Kidney (tissue), 14 donors: ENCODE measurements around the gene SF3A2. TPM values are rescaled to one million over a fixed set of nuclear protein-coding genes. Genes with fewer than 3 reads are reported as not detected.

ENCODE experiments used
- DNase-seq, 5 donors: peaks; one replicate each; pipeline ENCODE4 v3.0.0-alpha.2; 2013 to 2020
- FAIRE-seq: peaks from 2 replicates; lab custom pipeline; 2012; peaks lifted over from hg19 to GRCh38; lab: Jason Lieb, UNC
- H3K27ac ChIP-seq, 2 donors: one replicate each; pipeline ENCODE4 v1.7.0; 2013; ENCODE audit warnings: low read depth in 2 of 2, low read length in 2 of 2, inconsistent platforms in 1 of 2
- H3K27me3 ChIP-seq: one replicate; pipeline ENCODE4 v1.7.1; 2013; ENCODE audit warnings: low read length, inconsistent platforms; ENCODE audit not compliant: control insufficient read depth, insufficient read depth
- H3K36me3 ChIP-seq, 3 donors: one replicate each; pipeline versions ENCODE4 v1.7.0 to v1.7.1; 2013; ENCODE audit warnings: low read length in 3 of 3, control low read depth in 1 of 3, inconsistent platforms in 1 of 3; ENCODE audit not compliant: insufficient read depth in 3 of 3, control insufficient read depth in 2 of 3
- H3K4me1 ChIP-seq, 3 donors: one replicate each; pipeline versions ENCODE4 v1.7.0 to v1.7.1; 2013; ENCODE audit warnings: low read length in 3 of 3, inconsistent platforms in 1 of 3, low read depth in 1 of 3; ENCODE audit not compliant: control insufficient read depth in 2 of 3, insufficient read depth in 2 of 3
- H3K4me3 ChIP-seq, 3 donors: one replicate each; pipeline versions ENCODE4 v1.7.0 to v1.8.1; 2013; ENCODE audit warnings: low read length in 3 of 3, control low read depth in 1 of 3, inconsistent platforms in 1 of 3
- H3K9ac ChIP-seq, 3 donors: one replicate each; pipeline versions ENCODE4 v1.7.0 to v1.7.1; 2013; ENCODE audit warnings: low read length in 3 of 3, control low read depth in 1 of 3, inconsistent platforms in 1 of 3
- H3K9me3 ChIP-seq, 3 donors: one replicate each; pipeline versions ENCODE4 v1.7.0 to v1.7.1; 2013; ENCODE audit warnings: low read length in 3 of 3, control low read depth in 1 of 3, inconsistent platforms in 1 of 3; ENCODE audit not compliant: control insufficient read depth in 2 of 3, insufficient read depth in 1 of 3
- intact Hi-C: fragments of 100-400 bp; cut with DNase I; formaldehyde crosslinking; loops from one replicate; pipeline ENCODE4 v1.11.1; 2022
- polyA plus RNA-seq: library from polyadenylated mRNA; stranded (reverse); fragments of 350-450 nt; fragmentation: Illumina TruSeq; extraction: RNeasy Lipid Tissue Mini Kit (QIAGEN cat#74804); gene quantifications from one replicate; pipeline ENCODE4 v1.2.3, GENCODE V29; 2014; ENCODE audit warnings: low read depth, low replicate concordance; ENCODE audit not compliant: insufficient read depth
- total RNA-seq: library from RNA; stranded (reverse); fragmentation: NEBNext Ultra II Directional; extraction: Animal tissue kit (Norgen Biotek cat#: 25700); gene quantifications from one replicate; pipeline ENCODE4 v1.2.1, GENCODE V29; 2021
- TF ChIP-seq, protein P1 (sequence below): IDR thresholded peaks from 3 replicates; pipeline ENCODE4 v1.5.1; 2012; ENCODE audit warnings: mild to moderate bottlenecking, moderate library complexity, borderline replicate concordance; ENCODE audit not compliant: insufficient read depth; ENCODE audit errors: extremely low read depth
- donor health status: control.
- donor health status: control.
- donor health status: control.
- donor health status: control.
- donor health status: control.
- donor health status: DM: yes; HTN: yes; CAD: no.
- donor health status: Normal renal cell carcinoma (clear cell type).

Gene SF3A2
- total and polyA plus RNA-seq, 2 donors from 2014 or later = 25.7 to 64.1 TPM

DNA sequence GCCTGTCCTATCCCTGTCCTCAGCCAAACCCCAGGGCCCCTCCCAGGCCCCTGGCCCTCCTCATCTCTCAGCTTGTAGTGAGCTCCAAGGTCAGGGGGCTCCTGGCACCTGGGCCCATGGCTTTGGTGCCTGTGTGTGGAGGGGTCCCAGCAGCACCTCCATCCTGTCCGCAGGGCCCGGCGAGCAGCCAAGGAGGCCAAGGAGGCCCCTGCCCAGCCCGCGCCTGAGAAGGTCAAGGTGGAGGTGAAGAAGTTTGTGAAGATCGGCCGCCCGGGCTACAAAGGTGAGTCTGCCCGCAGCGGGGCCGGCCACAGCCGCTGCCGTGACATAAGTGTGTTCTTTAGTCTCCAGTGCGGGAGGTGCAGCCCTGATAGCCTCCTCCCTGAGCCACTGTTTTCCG lies 8.6 kb downstream of the SF3A2 start:
- Histone ChIP-seq H3K9ac (no peak overlapping the region), H3K36me3 (peaks cover 0 to 40% (median 10%) of the 10 kb centered on the region in 3 donors), H3K27ac (no peak overlapping the region), H3K4me3 (no peak overlapping the region), H3K27me3 (no peaks in the 10 kb centered on the region), H3K9me3 (no peaks in the 10 kb centered on the region), H3K4me1 (peaks cover 0 to 25% (median 19%) of the 10 kb centered on the region in 3 donors)
- intact Hi-C loops = no loop called here
- FAIRE-seq (no peak), DNase-seq (peak in 1 of 5 donors; percentile 69)
- TF ChIP-seq, protein P1, sequence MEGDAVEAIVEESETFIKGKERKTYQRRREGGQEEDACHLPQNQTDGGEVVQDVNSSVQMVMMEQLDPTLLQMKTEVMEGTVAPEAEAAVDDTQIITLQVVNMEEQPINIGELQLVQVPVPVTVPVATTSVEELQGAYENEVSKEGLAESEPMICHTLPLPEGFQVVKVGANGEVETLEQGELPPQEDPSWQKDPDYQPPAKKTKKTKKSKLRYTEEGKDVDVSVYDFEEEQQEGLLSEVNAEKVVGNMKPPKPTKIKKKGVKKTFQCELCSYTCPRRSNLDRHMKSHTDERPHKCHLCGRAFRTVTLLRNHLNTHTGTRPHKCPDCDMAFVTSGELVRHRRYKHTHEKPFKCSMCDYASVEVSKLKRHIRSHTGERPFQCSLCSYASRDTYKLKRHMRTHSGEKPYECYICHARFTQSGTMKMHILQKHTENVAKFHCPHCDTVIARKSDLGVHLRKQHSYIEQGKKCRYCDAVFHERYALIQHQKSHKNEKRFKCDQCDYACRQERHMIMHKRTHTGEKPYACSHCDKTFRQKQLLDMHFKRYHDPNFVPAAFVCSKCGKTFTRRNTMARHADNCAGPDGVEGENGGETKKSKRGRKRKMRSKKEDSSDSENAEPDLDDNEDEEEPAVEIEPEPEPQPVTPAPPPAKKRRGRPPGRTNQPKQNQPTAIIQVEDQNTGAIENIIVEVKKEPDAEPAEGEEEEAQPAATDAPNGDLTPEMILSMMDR = no peak

DNA sequence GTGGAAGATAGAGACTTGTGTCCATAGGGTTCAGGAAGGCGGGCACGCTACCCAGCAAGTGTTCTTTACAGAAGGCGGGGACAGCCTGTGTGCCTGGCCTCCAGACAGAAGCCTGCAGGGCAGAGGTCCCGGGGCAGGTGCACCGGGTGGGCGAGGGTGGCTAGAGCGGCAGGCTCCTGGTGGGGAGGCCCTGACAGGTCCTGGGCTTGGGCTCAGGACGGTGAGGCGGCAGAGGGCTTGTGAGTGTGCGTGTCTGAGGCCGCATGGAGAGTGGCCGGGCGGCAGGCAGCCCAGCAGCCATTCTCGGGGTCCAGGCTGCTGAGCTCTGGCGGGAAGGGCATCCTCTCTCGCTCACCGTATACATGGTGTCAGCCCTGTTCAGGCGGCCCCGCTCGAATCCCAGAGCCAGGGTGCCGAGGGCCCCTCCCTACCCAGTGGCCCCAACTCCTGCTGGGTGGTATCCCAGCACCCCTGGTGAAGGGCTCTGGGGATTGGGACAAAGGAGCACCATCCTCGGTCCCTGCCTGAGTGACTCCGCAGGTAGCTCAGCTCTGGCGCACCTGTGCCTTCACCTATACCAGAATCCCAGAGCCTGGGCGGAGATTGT lies 9.5 kb downstream of the SF3A2 start:
- FAIRE-seq (no peak), DNase-seq (peak in 1 of 5 donors; percentile 67)
- Histone ChIP-seq H3K9me3 (no peaks in the 10 kb centered on the region), H3K9ac (no peak overlapping the region), H3K27ac (no peak overlapping the region), H3K27me3 (no peaks in the 10 kb centered on the region), H3K4me3 (no peak overlapping the region), H3K4me1 (peaks cover 0 to 16% (median 11%) of the 10 kb centered on the region in 3 donors), H3K36me3 (peaks cover 0 to 40% (median 10%) of the 10 kb centered on the region in 3 donors)
- TF ChIP-seq, protein P1 = no peak
- intact Hi-C loops = no loop called here

DNA sequence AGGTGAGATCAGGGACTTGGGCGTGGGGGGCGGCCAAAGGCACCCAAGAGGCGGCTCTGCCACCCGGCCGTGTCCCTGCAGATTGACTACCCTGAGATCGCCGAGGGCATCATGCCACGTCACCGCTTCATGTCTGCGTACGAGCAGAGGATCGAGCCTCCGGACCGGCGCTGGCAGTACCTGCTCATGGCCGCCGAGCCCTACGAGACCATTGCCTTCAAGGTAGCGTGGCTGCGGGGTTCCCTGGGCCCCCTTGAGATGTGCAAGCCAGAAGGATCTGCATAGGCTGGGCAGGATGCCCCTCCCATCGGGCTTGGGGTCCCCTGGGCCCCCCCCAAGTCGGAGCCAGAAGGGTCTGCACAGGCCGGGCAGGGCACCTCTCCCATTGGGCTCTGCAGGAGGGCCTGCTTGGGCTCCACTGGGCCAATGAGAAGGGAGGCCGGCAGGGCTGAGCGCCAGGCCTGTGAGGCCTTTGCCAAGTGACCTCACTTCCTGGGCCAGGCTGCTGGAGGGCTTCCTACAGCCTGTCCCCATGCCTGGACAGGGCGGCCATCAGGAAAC lies 10.3 kb downstream of the SF3A2 start:
- Histone ChIP-seq H3K27me3 (no peaks in the 10 kb centered on the region), H3K4me3 (no peak overlapping the region), H3K9me3 (no peaks in the 10 kb centered on the region), H3K27ac (no peak overlapping the region), H3K9ac (no peak overlapping the region), H3K36me3 (peaks cover 0 to 40% (median 10%) of the 10 kb centered on the region in 3 donors), H3K4me1 (peaks cover 0 to 14% (median 4%) of the 10 kb centered on the region in 3 donors)
- DNase-seq (peak in 1 of 5 donors; percentile 80), FAIRE-seq (no peak)
- TF ChIP-seq, protein P1 = no peak
- intact Hi-C loops = no loop called here
